KMS-11 (cell line): ENCODE data around the gene FAM153A.
"Not testable (repeated sequence)": the region's sequence is repeated elsewhere in the genome, so short reads cannot be mapped to it uniquely, and the experiment has no call there.

ENCODE experiments used
- H2AFZ ChIP-seq: fragments of 200-600 bp; sonication (generic); 2 replicates; pipeline ENCODE4 v1.6.1; 2016; ENCODE audit warnings: antibody characterized with exemption, mixed run types, low read depth
- H3K27ac ChIP-seq: fragments of 200-600 bp; sonication (generic); 2 replicates; pipeline ENCODE4 v1.6.1; 2016; ENCODE audit warnings: mild to moderate bottlenecking, mixed run types
- H3K27me3 ChIP-seq: fragments of 200-600 bp; sonication (generic); 2 replicates; pipeline ENCODE4 v1.6.1; 2017; ENCODE audit warnings: mild to moderate bottlenecking, low read depth, mixed run types, moderate library complexity; ENCODE audit not compliant: insufficient read depth
- H3K36me3 ChIP-seq: fragments of 200-600 bp; sonication (generic); 2 replicates; pipeline ENCODE4 v1.6.1; 2017; ENCODE audit warnings: mild to moderate bottlenecking, mixed run types; ENCODE audit not compliant: insufficient read depth
- H3K4me1 ChIP-seq: fragments of 200-600 bp; sonication (generic); 2 replicates; pipeline ENCODE4 v1.6.1; 2016; ENCODE audit warnings: mild to moderate bottlenecking, low read depth, mixed run types; ENCODE audit not compliant: poor library complexity, severe bottlenecking
- H3K4me2 ChIP-seq: fragments of 200-600 bp; sonication (generic); 2 replicates; pipeline ENCODE4 v1.7.0; 2016; ENCODE audit warnings: mild to moderate bottlenecking, mixed run types
- H3K4me3 ChIP-seq: fragments of 200-600 bp; sonication (generic); IDR thresholded peaks from 2 replicates; pipeline ENCODE4 v1.6.1; 2017; ENCODE audit warnings: low read depth, low read length, mixed read lengths; ENCODE audit not compliant: insufficient read depth
- H3K79me2 ChIP-seq: fragments of 200-600 bp; sonication (generic); 2 replicates; pipeline ENCODE4 v1.6.1; 2016; ENCODE audit warnings: low read depth, mixed run types; ENCODE audit not compliant: insufficient read depth
- H3K9ac ChIP-seq: fragments of 200-600 bp; sonication (generic); 2 replicates; pipeline ENCODE4 v1.6.1; 2016; ENCODE audit warnings: mild to moderate bottlenecking, mixed run types
- H4K20me1 ChIP-seq: fragments of 200-600 bp; sonication (generic); 2 replicates; pipeline ENCODE4 v1.6.1; 2016; ENCODE audit warnings: mild to moderate bottlenecking, mixed run types; ENCODE audit not compliant: insufficient read depth

Gene FAM153A

GRCh38 chr5:177692969-177693368, 89.7 kb downstream of the FAM153A start:
- not testable (repeated sequence) for H4K20me1 ChIP-seq, H3K4me1 ChIP-seq, H3K36me3 ChIP-seq, H2AFZ ChIP-seq, H3K4me2 ChIP-seq, H3K27me3 ChIP-seq, H3K79me2 ChIP-seq, H3K9ac ChIP-seq, H3K27ac ChIP-seq, H3K4me3 ChIP-seq

DNA sequence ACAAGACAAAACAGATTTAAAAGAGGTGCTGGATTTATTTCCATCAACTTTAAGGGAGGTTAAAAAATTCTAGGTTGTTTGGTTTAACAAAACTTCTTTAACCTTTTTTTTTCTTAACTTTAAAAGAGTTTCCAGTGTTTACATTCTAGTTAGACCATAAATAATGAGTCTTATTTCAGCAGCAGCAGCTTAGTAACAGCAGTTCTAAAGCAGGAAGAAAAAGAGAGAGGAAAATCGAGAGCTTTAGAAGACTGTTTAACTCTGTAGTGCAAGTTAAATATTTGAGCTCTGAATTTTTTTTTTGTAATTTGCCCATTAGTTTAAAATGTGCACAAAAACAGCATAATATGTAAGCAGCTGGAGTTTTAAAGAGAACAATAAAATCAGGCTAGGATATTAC, 90.2 kb downstream of the FAM153A start:
- H3K4me2 ChIP-seq, H3K4me1 ChIP-seq, H3K9ac ChIP-seq, H3K79me2 ChIP-seq, H3K36me3 ChIP-seq, H3K4me3 ChIP-seq, H4K20me1 ChIP-seq, H3K27me3 ChIP-seq, H3K27ac ChIP-seq, H2AFZ ChIP-seq: not testable (repeated sequence)

DNA sequence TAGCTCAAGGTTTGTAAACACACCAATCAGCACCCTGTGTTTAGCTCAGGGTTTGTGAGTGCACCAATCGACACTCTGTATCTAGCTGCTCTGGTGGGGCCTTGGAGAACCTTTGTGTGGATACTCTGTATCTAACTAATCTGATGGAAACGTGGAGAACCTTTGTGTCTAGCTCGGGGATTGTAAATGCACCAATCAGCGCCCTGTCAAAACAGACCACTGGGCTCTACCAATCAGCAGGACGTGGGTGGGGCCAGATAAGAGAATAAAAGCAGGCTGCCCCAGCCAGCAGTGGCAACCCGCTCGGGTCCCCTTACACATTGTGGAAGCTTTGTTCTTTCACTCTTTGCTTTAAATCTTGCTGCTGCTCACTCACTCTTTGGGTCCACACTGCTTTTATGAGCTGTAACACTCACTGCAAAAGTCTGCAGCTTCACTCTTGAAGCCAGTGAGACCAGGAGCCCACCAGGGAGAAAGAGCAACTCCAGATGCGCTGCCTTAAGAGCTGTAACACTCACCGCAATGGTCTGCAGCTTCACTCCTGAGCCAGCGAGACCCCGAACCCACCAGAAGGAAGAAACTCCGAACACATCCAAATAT, 93.6 kb downstream of the FAM153A start:
- not testable (repeated sequence) for H3K9ac ChIP-seq, H3K27ac ChIP-seq, H3K4me3 ChIP-seq, H3K4me2 ChIP-seq, H3K79me2 ChIP-seq, H2AFZ ChIP-seq, H4K20me1 ChIP-seq, H3K27me3 ChIP-seq, H3K36me3 ChIP-seq, H3K4me1 ChIP-seq

- H2AFZ ChIP-seq, H3K9ac ChIP-seq, H3K36me3 ChIP-seq, H3K4me2 ChIP-seq, H3K79me2 ChIP-seq, H3K4me1 ChIP-seq, H3K27ac ChIP-seq, H4K20me1 ChIP-seq, H3K4me3 ChIP-seq, H3K27me3 ChIP-seq: not testable (repeated sequence)
These were observed 94.6 kb downstream of the FAM153A start for GRCh38 chr5:177688091-177688490.

DNA sequence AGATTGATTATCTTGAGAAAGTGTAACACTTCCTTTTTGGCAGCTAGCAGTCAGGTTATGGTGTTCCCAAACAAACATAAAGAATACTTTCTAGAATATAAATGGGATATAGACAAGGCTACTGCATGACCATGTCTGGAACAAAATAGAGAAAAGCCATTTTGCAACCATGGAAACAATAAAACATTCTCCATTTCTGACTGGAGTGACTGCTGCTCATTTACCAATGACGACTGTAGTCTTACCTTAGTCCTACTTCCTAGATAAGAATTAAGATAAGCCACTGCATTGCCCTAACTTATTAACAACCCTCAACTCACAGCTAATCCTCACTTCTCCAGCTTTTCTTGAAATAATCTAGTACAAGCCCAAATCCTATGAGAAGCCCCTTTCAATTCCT, 100.8 kb downstream of the FAM153A start:
- H3K4me1 ChIP-seq, H3K9ac ChIP-seq, H3K27me3 ChIP-seq, H3K4me2 ChIP-seq, H3K4me3 ChIP-seq, H3K79me2 ChIP-seq, H3K36me3 ChIP-seq, H4K20me1 ChIP-seq, H3K27ac ChIP-seq, H2AFZ ChIP-seq: not testable (repeated sequence)
